Sigmoid colon (tissue), 3 donors: ENCODE data around the gene HIBCH.

ENCODE experiments used
- CTCF ChIP-seq, 4 experiments: fragments of 450-650 bp in 3 of 4; fragments of 200-600 bp in 1 of 4; IDR thresholded peaks; one replicate each; pipeline ENCODE4 v1.5.1; 2016 to 2019; ENCODE audit warnings: antibody characterized with exemption in 4 of 4, mild to moderate bottlenecking in 3 of 4, moderate library complexity in 2 of 4
- POLR2A ChIP-seq, 2 donors: fragments of 450-650 bp; IDR thresholded peaks; one replicate each; pipeline ENCODE4 v1.6.1; 2016; ENCODE audit warnings: antibody characterized with exemption in 2 of 2, mild to moderate bottlenecking in 2 of 2, moderate library complexity in 2 of 2

GRCh38 chr2:190190507-190191162, 129.0 kb downstream of the HIBCH start:
- TF ChIP-seq CTCF (IDR thresholded peaks at IDR 0.05) (no peak), POLR2A (IDR thresholded peaks at IDR 0.05) (no peak)
